ENCODE results near the gene TAS2R60. TPM values are rescaled to one million over a fixed set of nuclear protein-coding genes. Genes with fewer than 3 reads are reported as not detected.

The TAS2R60 gene
- total RNA-seq, 1 donor from 2014 or later = not detected

DNA sequence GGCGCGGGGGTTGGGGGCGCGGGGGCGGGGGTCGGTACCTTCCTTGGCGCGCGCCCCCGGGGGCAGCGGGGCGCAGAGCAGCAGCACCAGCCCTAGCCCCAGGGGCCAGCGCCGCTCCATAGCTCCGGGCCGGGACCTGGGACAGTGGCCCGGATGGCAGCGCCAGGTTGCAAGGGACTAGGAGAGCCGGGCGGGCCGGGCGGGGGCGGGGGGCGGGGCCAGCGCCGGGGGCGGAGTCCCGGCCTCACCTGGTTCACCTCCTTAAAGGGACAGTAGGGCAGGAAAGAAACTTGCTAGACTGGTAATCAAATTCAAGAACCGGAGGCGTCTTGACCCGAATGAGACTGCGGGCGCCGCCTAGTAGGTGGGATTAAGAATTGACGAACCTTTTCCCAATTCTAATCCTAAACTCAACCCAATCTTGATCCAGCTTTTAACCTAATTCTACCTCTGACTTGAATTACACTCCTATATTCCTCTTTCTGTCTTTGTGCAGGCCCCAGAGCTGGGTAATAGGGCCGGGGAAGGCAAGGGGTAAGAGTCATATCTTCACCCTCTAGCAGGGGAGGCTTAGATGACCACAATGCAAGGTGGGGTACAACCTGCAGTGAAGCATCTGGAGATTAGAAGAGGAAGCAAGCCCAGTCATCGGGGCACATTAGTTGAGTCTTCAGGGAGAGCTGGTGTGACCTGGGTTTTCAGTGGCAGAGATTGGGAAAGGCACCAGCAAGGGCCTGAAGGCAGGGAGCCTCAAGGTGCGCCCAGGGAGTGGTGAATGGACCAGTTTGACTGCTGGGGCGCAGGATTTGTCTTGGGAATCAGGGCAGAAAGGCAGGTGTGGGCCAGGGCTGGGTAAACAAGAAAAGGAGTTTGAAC lies 34.3 kb upstream of the TAS2R60 start, which contains the start of gene EPHA1:
Gene EPHA1, minus strand, starts transcription at position 171 of the 876 bp plus-strand sequence. Its CDS starts 51 bp downstream, at position 120.
- Histone ChIP-seq H3K79me2 (ENCODE audit: insufficient read depth, low read length) (no peaks in the 10 kb centered on the region), H3K27ac (ENCODE audit: low read depth, low read length) (no peak within 1 kb of the TSS), H4K20me1 (ENCODE audit: insufficient read depth, low read length) (no peaks in the 10 kb centered on the region), H3K36me3 (ENCODE audit: insufficient read depth, low read length) (no peaks in the 10 kb centered on the region), H3K4me2 (ENCODE audit: low read length) (peak within 1 kb of the TSS; percentile 64), H3K27me3 (ENCODE audit: insufficient read depth, low read length) (peaks cover 5% of the 10 kb centered on the region), H2AFZ (ENCODE audit: low read depth, low read length) (peak within 1 kb of the TSS; percentile 5), H3K9me3 (ENCODE audit: insufficient read depth, low read depth, low read length) (no peaks in the 10 kb centered on the region), H3K4me3 (ENCODE audit: insufficient read depth, low read depth, low read length) (no peak within 1 kb of the TSS), H3K9ac (ENCODE audit: low read length) (no peak within 1 kb of the TSS), H3K4me1 (ENCODE audit: insufficient read depth, low read length) (peaks cover 11% of the 10 kb centered on the region)
- Mint-ChIP-seq H3K4me3 (ENCODE audit: unreplicated experiment) (peak within 1 kb of the TSS; percentile 35), H3K27me3 (ENCODE audit: low read depth, unreplicated experiment) (peaks cover 11% of the 10 kb centered on the region), H3K4me1 (ENCODE audit: low read depth, unreplicated experiment) (peaks cover 33% of the 10 kb centered on the region), H3K27ac (ENCODE audit: unreplicated experiment) (no peak within 1 kb of the TSS), H3K9me3 (ENCODE audit: unreplicated experiment) (no peaks in the 10 kb centered on the region), H3K36me3 (ENCODE audit: low read depth, unreplicated experiment) (peaks cover 4% of the 10 kb centered on the region)
- no peak for DNase-seq (ENCODE audit: low read depth)
- no peak for FAIRE-seq
- no peak for TF ChIP-seq EZH2 (IDR thresholded peaks at IDR 0.05; ENCODE audit: insufficient read depth, low read length)
- TF ChIP-seq, protein P1, sequence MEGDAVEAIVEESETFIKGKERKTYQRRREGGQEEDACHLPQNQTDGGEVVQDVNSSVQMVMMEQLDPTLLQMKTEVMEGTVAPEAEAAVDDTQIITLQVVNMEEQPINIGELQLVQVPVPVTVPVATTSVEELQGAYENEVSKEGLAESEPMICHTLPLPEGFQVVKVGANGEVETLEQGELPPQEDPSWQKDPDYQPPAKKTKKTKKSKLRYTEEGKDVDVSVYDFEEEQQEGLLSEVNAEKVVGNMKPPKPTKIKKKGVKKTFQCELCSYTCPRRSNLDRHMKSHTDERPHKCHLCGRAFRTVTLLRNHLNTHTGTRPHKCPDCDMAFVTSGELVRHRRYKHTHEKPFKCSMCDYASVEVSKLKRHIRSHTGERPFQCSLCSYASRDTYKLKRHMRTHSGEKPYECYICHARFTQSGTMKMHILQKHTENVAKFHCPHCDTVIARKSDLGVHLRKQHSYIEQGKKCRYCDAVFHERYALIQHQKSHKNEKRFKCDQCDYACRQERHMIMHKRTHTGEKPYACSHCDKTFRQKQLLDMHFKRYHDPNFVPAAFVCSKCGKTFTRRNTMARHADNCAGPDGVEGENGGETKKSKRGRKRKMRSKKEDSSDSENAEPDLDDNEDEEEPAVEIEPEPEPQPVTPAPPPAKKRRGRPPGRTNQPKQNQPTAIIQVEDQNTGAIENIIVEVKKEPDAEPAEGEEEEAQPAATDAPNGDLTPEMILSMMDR (IDR thresholded peaks at IDR 0.05; ENCODE audit: insufficient read depth, low read depth, low read length) = no peak

DNA sequence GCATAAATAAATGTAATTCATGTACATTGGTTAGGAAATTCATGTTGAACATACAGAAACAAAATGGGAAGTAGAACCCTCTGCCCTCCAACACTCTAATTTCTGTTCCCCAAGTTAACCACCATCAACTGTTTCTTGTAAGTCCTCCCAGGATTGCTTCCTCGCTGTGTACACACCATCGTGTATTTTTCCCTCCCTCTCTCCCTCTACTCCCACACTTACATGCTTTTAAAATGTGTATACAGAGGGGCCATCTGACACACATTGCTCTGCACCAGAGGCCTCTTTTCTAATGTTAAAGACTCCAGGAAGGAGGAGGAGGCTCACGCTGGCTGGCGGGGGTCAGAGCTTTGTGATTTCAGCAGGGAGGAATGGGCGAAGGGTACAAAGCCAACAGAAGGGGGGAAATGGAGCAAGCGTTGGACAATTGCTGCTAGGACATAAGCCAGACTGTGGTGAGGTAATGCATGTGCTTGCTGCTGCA lies 32.7 kb upstream of the TAS2R60 start:
- Histone ChIP-seq H3K79me2 (ENCODE audit: insufficient read depth, low read length) (no peaks in the 10 kb centered on the region), H3K36me3 (ENCODE audit: insufficient read depth, low read length) (no peaks in the 10 kb centered on the region), H3K27me3 (ENCODE audit: insufficient read depth, low read length) (peaks cover 5% of the 10 kb centered on the region), H3K9ac (ENCODE audit: low read length) (no peak overlapping the region), H4K20me1 (ENCODE audit: insufficient read depth, low read length) (no peaks in the 10 kb centered on the region), H2AFZ (ENCODE audit: low read depth, low read length) (peak overlapping the region; percentile 21), H3K27ac (ENCODE audit: low read depth, low read length) (no peak overlapping the region), H3K9me3 (ENCODE audit: insufficient read depth, low read depth, low read length) (no peaks in the 10 kb centered on the region), H3K4me1 (ENCODE audit: insufficient read depth, low read length) (peaks cover 11% of the 10 kb centered on the region), H3K4me2 (ENCODE audit: low read length) (peak overlapping the region; percentile 47), H3K4me3 (ENCODE audit: insufficient read depth, low read depth, low read length) (no peak overlapping the region)
- Mint-ChIP-seq H3K36me3 (ENCODE audit: low read depth, unreplicated experiment) (peaks cover 4% of the 10 kb centered on the region), H3K4me1 (ENCODE audit: low read depth, unreplicated experiment) (peaks cover 33% of the 10 kb centered on the region), H3K4me3 (ENCODE audit: unreplicated experiment) (peak overlapping the region; percentile 35), H3K27me3 (ENCODE audit: low read depth, unreplicated experiment) (peaks cover 11% of the 10 kb centered on the region), H3K9me3 (ENCODE audit: unreplicated experiment) (no peaks in the 10 kb centered on the region), H3K27ac (ENCODE audit: unreplicated experiment) (peak overlapping the region; percentile 68)
- FAIRE-seq (no peak), DNase-seq (ENCODE audit: low read depth) (peak; percentile 45)
- TF ChIP-seq EZH2 (IDR thresholded peaks at IDR 0.05; ENCODE audit: insufficient read depth, low read length) = no peak
- TF ChIP-seq, protein P1 (IDR thresholded peaks at IDR 0.05; ENCODE audit: insufficient read depth, low read depth, low read length) = no peak
